Measurements from ENCODE around the gene ADGRE3. TPM values are rescaled to one million over a fixed set of nuclear protein-coding genes. Genes with fewer than 3 reads are reported as not detected.

Gene ADGRE3
- total and polyA plus RNA-seq, 2 of the 4 experiments (the other 2 are of a cell fraction) = not detected

DNA sequence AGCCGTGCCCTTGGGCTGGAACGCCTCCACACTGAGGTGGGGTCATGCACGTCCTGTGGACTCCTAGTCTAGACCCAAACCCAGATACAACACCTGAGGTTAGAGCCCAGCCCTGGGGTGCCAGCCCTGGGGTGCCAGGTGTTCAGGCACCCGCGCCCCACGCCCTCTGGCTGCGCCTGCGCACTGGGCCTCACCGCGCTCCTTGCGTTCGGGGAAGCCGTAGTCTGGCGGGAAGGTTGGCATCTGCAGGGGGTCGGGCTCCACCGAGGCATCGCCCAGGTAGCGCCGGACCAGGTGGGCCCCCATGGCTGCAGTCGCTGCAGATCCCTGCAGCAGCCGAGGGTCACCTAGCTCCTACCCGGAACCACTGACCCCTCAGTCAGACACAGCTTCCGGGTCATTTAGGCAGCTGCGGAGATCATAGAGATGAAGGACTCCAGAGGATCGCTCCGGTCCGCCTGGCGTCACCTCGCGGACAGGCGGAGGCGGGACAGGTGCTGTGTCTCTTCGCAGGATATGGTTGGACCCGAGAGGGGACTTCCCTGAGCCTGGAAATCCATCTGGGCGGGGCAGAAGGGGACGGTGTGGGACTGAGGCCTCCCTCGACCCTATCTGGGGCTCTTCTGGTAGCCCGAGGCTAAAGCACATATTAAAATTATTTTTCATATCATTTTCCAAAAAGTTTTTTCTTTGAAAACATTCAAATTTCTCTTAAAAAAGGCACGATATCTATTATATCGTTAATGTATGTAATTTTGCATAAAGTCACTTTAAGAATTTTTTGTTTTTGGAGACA is 102.8 kb downstream of the ADGRE3 start, which contains the start of gene NDUFB7:
TSS of gene NDUFB7 (minus strand) at position 372 of the 796 bp plus-strand sequence. CDS start at position 306, 66 bp downstream.
- TSS peak; percentile 51 for BruUV-seq (replicated peaks)
- H3K18ac ChIP-seq (ENCODE audit: low read depth, low read length) = no peak within 1 kb of the TSS; the same call in 1 of the 2 replicates
- H4K8ac ChIP-seq (ENCODE audit: low read depth in 2 of 2, low read length in 2 of 2) = peak within 1 kb of the TSS; percentile 97 to 99
- H3K9me3 ChIP-seq (ENCODE audit: control insufficient read depth, insufficient read depth, low read length) = no peaks in the 10 kb centered on the region
- H3K9me1 ChIP-seq (ENCODE audit: insufficient read depth, low read length) = 0 out of 2 replicates have a peak, but pooled peaks cover 5% of the 10 kb centered on the region
- peak within 1 kb of the TSS; percentile 79 for H3K4me3 ChIP-seq (ENCODE audit: insufficient read depth, low read depth, low read length)
- H2AK9ac ChIP-seq (replicated peaks; ENCODE audit: low read depth, low read length, poor library complexity) = peak within 1 kb of the TSS; percentile 99
- CTCF ChIA-PET = interaction anchor here (0.6 to 0.7 kb wide), 3 partner anchors 10 to 115 kb away, joined by 3 to 4 read pairs (median 3); no protein-coding TSS in a partner anchor
- H3K36me3 ChIP-seq (ENCODE audit: control insufficient read depth, insufficient read depth, low read length) = peaks cover 6% of the 10 kb centered on the region
- POLR2A ChIA-PET (ENCODE audit: unreplicated experiment) = no interaction called here
- H4K91ac ChIP-seq (ENCODE audit: insufficient read depth, low read depth, low read length) = peak within 1 kb of the TSS; percentile 94
- ATAC-seq (ENCODE audit: low read depth) (peak; percentile 94), DNase-seq (peak; percentile 95)
- peak within 1 kb of the TSS; percentile 88 for H2AK5ac ChIP-seq (ENCODE audit: low read depth, low read length)
- peak within 1 kb of the TSS; percentile 72 for H3K4me2 ChIP-seq (ENCODE audit: low read depth, low read length)
- H2BK20ac ChIP-seq (ENCODE audit: low read depth, low read length) = no peak within 1 kb of the TSS
- 1% methylated on average over 19 of the region's 40 CpGs; no CpG with 5 or more reads in 1 of the 2 experiments for WGBS, 2 experiments (ENCODE audit: extremely low coverage in 2 of 2, insufficient read length in 1 of 2)
- 0 out of 2 replicates have a peak within 1 kb of the TSS, but pooled peaks have one; percentile 46 for H3K23ac ChIP-seq (ENCODE audit: low read depth, low read length)
- H4K20me1 ChIP-seq (ENCODE audit: insufficient read depth, low read length) = peaks cover 4% of the 10 kb centered on the region; the same call in 1 of the 2 replicates
- H3K4me1 ChIP-seq (ENCODE audit: control insufficient read depth, insufficient read depth, low read length) = peaks cover 3% of the 10 kb centered on the region; the same call in 1 of the 2 replicates
- in situ Hi-C loops (cut with MboI; ENCODE audit: low sequenced_read_pairs) = loop anchor here (5.0 to 25.0 kb wide), 2 partner anchors 115 to 865 kb away; partner anchors contain the start of gene WIZ
- peak within 1 kb of the TSS; percentile 90 for H3K14ac ChIP-seq (replicated peaks; ENCODE audit: low read depth, low read length)
- peak within 1 kb of the TSS; percentile 94 for H4K5ac ChIP-seq (ENCODE audit: low read depth, low read length)
- peak within 1 kb of the TSS; percentile 43; the same call in 1 of the 2 replicates for H3K56ac ChIP-seq (ENCODE audit: extremely low read depth, insufficient read depth, low read length)
- H3K4ac ChIP-seq (ENCODE audit: low read depth, low read length) = peak within 1 kb of the TSS; percentile 74
- peak within 1 kb of the TSS; percentile 79 for H3K9ac ChIP-seq (ENCODE audit: low read depth, low read length)
- peak within 1 kb of the TSS; percentile 100 for H2AFZ ChIP-seq (replicated peaks; ENCODE audit: low read length, poor library complexity)
- peak within 1 kb of the TSS; percentile 28; the same call in 1 of the 2 replicates for H2BK120ac ChIP-seq (ENCODE audit: low read depth, low read length)
- intact Hi-C loops (cut with micrococcal nuclease) = no loop called here
- H2BK15ac ChIP-seq (ENCODE audit: low read depth, low read length) = no peak within 1 kb of the TSS
- H3K27me3 ChIP-seq (ENCODE audit: control insufficient read depth, insufficient read depth, low read length) = no peaks in the 10 kb centered on the region
- H3K79me1 ChIP-seq (ENCODE audit: low read depth in 1 of 2, low read length in 2 of 2) = peaks cover 16 to 31% of the 10 kb centered on the region in 2 experiments
- H2BK5ac ChIP-seq (ENCODE audit: low read depth, low read length, poor library complexity, severe bottlenecking) = peak within 1 kb of the TSS; percentile 87
- H3K27ac ChIP-seq (ENCODE audit: insufficient read depth, low read length) = peak within 1 kb of the TSS; percentile 87
- dilution Hi-C loops (cut with HindIII; ENCODE audit: low sequenced_read_pairs, unreplicated experiment) = no loop called here
- TF ChIP-seq NFE2L2 (IDR thresholded peaks at IDR 0.05; ENCODE audit: low read depth, low read length) (no peak), POLR2A (IDR thresholded peaks at IDR 0.05; ENCODE audit: low read depth, low read length) (0 out of 2 replicates have a peak, but pooled peaks have one; percentile 31), FOS (IDR thresholded peaks at IDR 0.05; ENCODE audit: low read depth, low read length) (no peak), CHD1 (IDR thresholded peaks at IDR 0.05; ENCODE audit: low read depth, low read length) (no peak), CEBPB (IDR thresholded peaks at IDR 0.05; ENCODE audit: low read depth, low read length) (no peak), MAZ (IDR thresholded peaks at IDR 0.05; ENCODE audit: borderline replicate concordance, low read depth, low read length) (0 out of 2 replicates have a peak, but pooled peaks have one; percentile 50), MXI1 (IDR thresholded peaks at IDR 0.05; ENCODE audit: borderline replicate concordance, low read depth, low read length) (no peak), RAD21 (IDR thresholded peaks at IDR 0.05; ENCODE audit: low read length) (peak; percentile 22; the same call in 1 of the 2 replicates), RFX5 (IDR thresholded peaks at IDR 0.05; ENCODE audit: low read depth, low read length) (no peak), MAFK (IDR thresholded peaks at IDR 0.05; ENCODE audit: low read depth, low read length) (no peak), BHLHE40 (IDR thresholded peaks at IDR 0.05; ENCODE audit: low read depth, low read length) (peak; percentile 26; the same call in 1 of the 2 replicates), RCOR1 (IDR thresholded peaks at IDR 0.05; ENCODE audit: insufficient replicate concordance, low read length) (no peak), SMC3 (IDR thresholded peaks at IDR 0.05; ENCODE audit: low read depth, low read length) (peak; percentile 28; the same call in 1 of the 2 replicates)
- TF ChIP-seq, protein P1, sequence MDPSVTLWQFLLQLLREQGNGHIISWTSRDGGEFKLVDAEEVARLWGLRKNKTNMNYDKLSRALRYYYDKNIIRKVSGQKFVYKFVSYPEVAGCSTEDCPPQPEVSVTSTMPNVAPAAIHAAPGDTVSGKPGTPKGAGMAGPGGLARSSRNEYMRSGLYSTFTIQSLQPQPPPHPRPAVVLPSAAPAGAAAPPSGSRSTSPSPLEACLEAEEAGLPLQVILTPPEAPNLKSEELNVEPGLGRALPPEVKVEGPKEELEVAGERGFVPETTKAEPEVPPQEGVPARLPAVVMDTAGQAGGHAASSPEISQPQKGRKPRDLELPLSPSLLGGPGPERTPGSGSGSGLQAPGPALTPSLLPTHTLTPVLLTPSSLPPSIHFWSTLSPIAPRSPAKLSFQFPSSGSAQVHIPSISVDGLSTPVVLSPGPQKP (IDR thresholded peaks at IDR 0.05; ENCODE audit: borderline replicate concordance, low read depth, low read length) = no peak
- TF ChIP-seq, protein P2, sequence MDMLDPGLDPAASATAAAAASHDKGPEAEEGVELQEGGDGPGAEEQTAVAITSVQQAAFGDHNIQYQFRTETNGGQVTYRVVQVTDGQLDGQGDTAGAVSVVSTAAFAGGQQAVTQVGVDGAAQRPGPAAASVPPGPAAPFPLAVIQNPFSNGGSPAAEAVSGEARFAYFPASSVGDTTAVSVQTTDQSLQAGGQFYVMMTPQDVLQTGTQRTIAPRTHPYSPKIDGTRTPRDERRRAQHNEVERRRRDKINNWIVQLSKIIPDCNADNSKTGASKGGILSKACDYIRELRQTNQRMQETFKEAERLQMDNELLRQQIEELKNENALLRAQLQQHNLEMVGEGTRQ (IDR thresholded peaks at IDR 0.05; ENCODE audit: low read depth, low read length) = peak; percentile 19; the same call in 1 of the 2 replicates
